ENCODE results near the gene BDH1.
"Not testable (repeated sequence)": the region's sequence is repeated elsewhere in the genome, so short reads cannot be mapped to it uniquely, and the experiment has no call there.

The BDH1 gene

GRCh38 chr3:197577366-197578074 is 21.8 kb upstream of the BDH1 start:
- DNase-seq, result no peak

- DNase-seq, result no peak
These were observed 21.1 kb upstream of the BDH1 start for GRCh38 chr3:197576838-197577237.

- no peak for DNase-seq
These were observed 19.6 kb upstream of the BDH1 start for GRCh38 chr3:197575362-197575761.

- not testable (repeated sequence) for DNase-seq
These were observed 18.7 kb upstream of the BDH1 start for GRCh38 chr3:197574396-197574991.

- no peak for DNase-seq
These were observed 17.4 kb upstream of the BDH1 start for GRCh38 chr3:197573048-197573767.

- DNase-seq, result not testable (repeated sequence)
These were observed 16.1 kb upstream of the BDH1 start for GRCh38 chr3:197571880-197572172.

- DNase-seq, result not testable (repeated sequence)
These were observed 15.5 kb upstream of the BDH1 start for GRCh38 chr3:197571074-197571879.

GRCh38 chr3:197569433-197569832 is 13.7 kb upstream of the BDH1 start:
- DNase-seq, result not testable (repeated sequence)

GRCh38 chr3:197567904-197568681 is 12.3 kb upstream of the BDH1 start:
- DNase-seq, result no peak

GRCh38 chr3:197566155-197566554 is 10.4 kb upstream of the BDH1 start:
- not testable (repeated sequence) for DNase-seq

- no peak for DNase-seq
These were observed 8.5 kb upstream of the BDH1 start for GRCh38 chr3:197564097-197564843.

- DNase-seq, result no peak
These were observed 6.9 kb upstream of the BDH1 start for GRCh38 chr3:197562398-197563251.

GRCh38 chr3:197561926-197562325 is 6.2 kb upstream of the BDH1 start:
- DNase-seq, result no peak

- no peak for DNase-seq
These were observed 3.9 kb upstream of the BDH1 start for GRCh38 chr3:197559651-197560050.

GRCh38 chr3:197554562-197555280 is 1.0 kb downstream of the BDH1 start:
- DNase-seq, result peak; percentile 97

- no peak for DNase-seq
These were observed 1.6 kb downstream of the BDH1 start for GRCh38 chr3:197554196-197554561.

- no peak for DNase-seq
These were observed 3.6 kb downstream of the BDH1 start for GRCh38 chr3:197552198-197552597.

- DNase-seq, result no peak
These were observed 5.3 kb downstream of the BDH1 start for GRCh38 chr3:197550489-197550888.

- DNase-seq, result no peak
These were observed 6.4 kb downstream of the BDH1 start for GRCh38 chr3:197549261-197549885.

All from NCI-H226 (cell line).